Cardiac ventricle fibroblast (primary cell): Measurements from ENCODE around the gene FKBP1B. TPM values are rescaled to one million over a fixed set of nuclear protein-coding genes. Genes with fewer than 3 reads are reported as not detected.

Experiments
- total RNA-seq: library from RNA; depleted of rRNA; stranded (reverse); fragments of >200 nt; gene quantifications from 2 replicates; pipeline ENCODE4 v1.2.3, GENCODE V29; 2015

Gene FKBP1B
- 5.6 and 7.2 TPM in 2 replicates for total RNA-seq

GRCh38 chr2:24049485-24050021 is at the start of gene FKBP1B:
Gene FKBP1B (plus strand): TSS chr2:24049741. CDS start chr2:24049850, 109 bp downstream.

GRCh38 chr2:24009680-24010476 is 39.7 kb upstream of the FKBP1B start, which contains the start of gene MFSD2B:
Gene MFSD2B (plus strand): TSS chr2:24010085. CDS start chr2:24010097, 12 bp downstream.

GRCh38 chr2:24046930-24047702 is 2.4 kb upstream of the FKBP1B start, which contains the start of gene WDCP:
Gene WDCP (minus strand): TSS chr2:24047391. CDS start chr2:24039494, 7,897 bp downstream.

GRCh38 chr2:24075915-24076848 is 26.6 kb downstream of the FKBP1B start, which contains the start of gene SF3B6:
Gene SF3B6 (minus strand): TSS chr2:24076326. CDS start chr2:24076229, 97 bp downstream.

GRCh38 chr2:24084386-24085199 is 35.1 kb downstream of the FKBP1B start, which contains the start of gene TP53I3:
Gene TP53I3 (minus strand): TSS chr2:24084834. CDS start chr2:24084326, 508 bp downstream.

Other genes starting within 250 kb of the FKBP1B start
- gene ATAD2B, start 122.6 kb upstream of the FKBP1B start, total RNA-seq: 3.2 and 5.4 TPM in 2 replicates
- gene UBXN2A, start 109.3 kb upstream of the FKBP1B start, total RNA-seq: 11.9 and 14.4 TPM in 2 replicates
- gene MFSD2B, start 39.7 kb upstream of the FKBP1B start, total RNA-seq: 0.10 TPM in 1 of 2 replicates, not detected in the other
- 5.8 and 6.7 TPM in 2 replicates for gene WDCP, start 2.4 kb upstream of the FKBP1B start, total RNA-seq
- gene SF3B6, start 26.6 kb downstream of the FKBP1B start, total RNA-seq: 137 and 168 TPM in 2 replicates
- gene TP53I3, start 35.1 kb downstream of the FKBP1B start, total RNA-seq: 25.2 and 26.0 TPM in 2 replicates
- 0.69 TPM in 1 of 2 replicates, not detected in the other for gene PFN4, start 73.6 kb downstream of the FKBP1B start, total RNA-seq
- 5.0 and 8.9 TPM in 2 replicates for gene FAM228B, start 73.7 kb downstream of the FKBP1B start, total RNA-seq
- 0.12 TPM in 1 of 2 replicates, not detected in the other for gene FAM228A, start 125.3 kb downstream of the FKBP1B start, total RNA-seq